Measurements from ENCODE around the gene CYP2W1.

- TF ChIP-seq POLR2AphosphoS5 (IDR thresholded peaks at IDR 0.05) (no peak), POLR2A (IDR thresholded peaks at IDR 0.05) (no peak)
Observed at GRCh38 chr7:1024876-1025742, 42.1 kb downstream of the CYP2W1 start.

Measured in transverse colon (tissue), 3 donors.